WTC11 (cell line): Measurements from ENCODE around the gene SYNGR2. TPM values are rescaled to one million over a fixed set of nuclear protein-coding genes. Genes with fewer than 3 reads are reported as not detected.

Source experiments
- ATAC-seq: fragments of 200-7000 bp; cut with Tn5 transposase; 2 replicates; pipeline ENCODE4 v1.10.0; 2021; ENCODE audit warnings: mild to moderate bottlenecking, moderate library complexity
- CTCF ChIA-PET: fragments of 300-600 bp; sonication (Branson Sonifier 250); formaldehyde crosslinking; loops from one replicate; lab custom pipeline; 2021; ENCODE audit warnings: antibody characterized with exemption; lab: Charles Lee
- POLR2A ChIA-PET: fragments of 350-600 bp; sonication (Branson Sonifier 250); formaldehyde crosslinking; loops from one replicate; lab custom pipeline; 2021; ENCODE audit warnings: antibody characterized with exemption; lab: Charles Lee
- DNase-seq: peaks from one replicate; pipeline ENCODE4 v3.0.0; 2021; ENCODE audit warnings: low spot score
- H3K27ac Mint-ChIP-seq: 2 replicates; pipeline ENCODE4 v1.8.0; 2021; ENCODE audit warnings: mixed read lengths
- H3K27me3 Mint-ChIP-seq: 2 replicates; pipeline ENCODE4 v1.8.0; 2021; ENCODE audit warnings: low read depth, mild to moderate bottlenecking, moderate library complexity, mixed read lengths
- H3K36me3 Mint-ChIP-seq: 2 replicates; pipeline ENCODE4 v1.8.0; 2021; ENCODE audit warnings: mixed read lengths
- H3K4me1 Mint-ChIP-seq: 2 replicates; pipeline ENCODE4 v1.8.0; 2022; ENCODE audit warnings: mixed read lengths
- H3K4me3 Mint-ChIP-seq: 2 replicates; pipeline ENCODE4 v1.8.0; 2021; ENCODE audit warnings: mild to moderate bottlenecking, moderate library complexity, mixed read lengths
- H3K9me3 Mint-ChIP-seq: 2 replicates; pipeline ENCODE4 v1.8.0; 2021; ENCODE audit warnings: mixed read lengths
- AR ChIP-seq: fragments of 250-450 bp; sonication (Bioruptor Pico); IDR thresholded peaks from 2 replicates; pipeline ENCODE4 v1.9.0; 2021; ENCODE audit warnings: mild to moderate bottlenecking
- ATF3 ChIP-seq: sonication (generic); formaldehyde crosslinking; conservative IDR thresholded peaks from 2 replicates; pipeline ENCODE4 v1.8.1; 2022; ENCODE audit warnings: mild to moderate bottlenecking, missing genetic modification reagents
- CREB1 ChIP-seq: sonication (generic); formaldehyde crosslinking; IDR thresholded peaks from 2 replicates; pipeline ENCODE4 v1.8.0; 2023; ENCODE audit warnings: mild to moderate bottlenecking, missing genetic modification reagents
- E2F4 ChIP-seq: sonication (generic); formaldehyde crosslinking; IDR thresholded peaks from 2 replicates; pipeline ENCODE4 v1.8.1; 2022; ENCODE audit warnings: low read depth, mild to moderate bottlenecking, moderate library complexity, missing genetic modification reagents, borderline replicate concordance
- ELF4 ChIP-seq: sonication (generic); formaldehyde crosslinking; IDR thresholded peaks from 2 replicates; pipeline ENCODE4 v1.8.1; 2022; ENCODE audit warnings: low read depth, mild to moderate bottlenecking, moderate library complexity, missing genetic modification reagents
- FOXK1 ChIP-seq: sonication (generic); formaldehyde crosslinking; IDR thresholded peaks from 2 replicates; pipeline ENCODE4 v1.8.0; 2022; ENCODE audit warnings: mild to moderate bottlenecking, moderate library complexity, missing genetic modification reagents
- HMGXB4 ChIP-seq: sonication (generic); formaldehyde crosslinking; IDR thresholded peaks from 2 replicates; pipeline ENCODE4 v1.8.1; 2023; ENCODE audit warnings: mild to moderate bottlenecking, moderate library complexity, missing genetic modification reagents
- NFE2L1 ChIP-seq: sonication (generic); formaldehyde crosslinking; IDR thresholded peaks from 2 replicates; pipeline ENCODE4 v1.8.1; 2023; ENCODE audit warnings: missing genetic modification reagents
- OVOL2 ChIP-seq: fragments of 250-450 bp; sonication (Bioruptor Pico); IDR thresholded peaks from 2 replicates; pipeline ENCODE4 v1.9.0; 2021; ENCODE audit warnings: mild to moderate bottlenecking, borderline replicate concordance
- PRDM15 ChIP-seq: sonication (generic); formaldehyde crosslinking; IDR thresholded peaks from 2 replicates; pipeline ENCODE4 v1.8.0; 2022; ENCODE audit warnings: missing genetic modification reagents
- RELA ChIP-seq: sonication (generic); formaldehyde crosslinking; IDR thresholded peaks from 2 replicates; pipeline ENCODE4 v1.8.1; 2022; ENCODE audit warnings: missing genetic modification reagents, mild to moderate bottlenecking, borderline replicate concordance
- TCF7 ChIP-seq: sonication (generic); formaldehyde crosslinking; IDR thresholded peaks from 2 replicates; pipeline ENCODE4 v1.8.0; 2022; ENCODE audit warnings: mild to moderate bottlenecking, low read depth, missing genetic modification reagents, moderate library complexity
- ZBTB21 ChIP-seq: sonication (generic); formaldehyde crosslinking; IDR thresholded peaks from 2 replicates; pipeline ENCODE4 v1.8.1; 2023; ENCODE audit warnings: mild to moderate bottlenecking, missing genetic modification reagents, borderline replicate concordance
- ZNF512 ChIP-seq: sonication (generic); formaldehyde crosslinking; IDR thresholded peaks from 2 replicates; pipeline ENCODE4 v1.8.1; 2022; ENCODE audit warnings: missing genetic modification reagents, borderline replicate concordance
- ZNF532 ChIP-seq: fragments of 250-450 bp; sonication (Bioruptor Pico); IDR thresholded peaks from 2 replicates; pipeline ENCODE4 v1.9.0; 2021; ENCODE audit warnings: mild to moderate bottlenecking, borderline replicate concordance
- total RNA-seq: library from RNA; stranded (reverse); gene quantifications from 3 replicates; pipeline ENCODE4 v1.2.3, GENCODE V29; 2021

The SYNGR2 gene
- total RNA-seq, 1 experiment from 2014 or later: 47.7 TPM

- TF ChIP-seq HMGXB4 (CRISPR knock-in tag) (no peak), AR (CRISPR knock-in tag) (no peak), RELA (CRISPR knock-in tag) (no peak)
These were observed 19.9 kb upstream of the SYNGR2 start (continued) for GRCh38 chr17:78148286-78149016.

GRCh38 chr17:78151514-78152008 is 16.8 kb upstream of the SYNGR2 start:
- no peak overlapping the region for H3K27ac Mint-ChIP-seq
- H3K9me3 Mint-ChIP-seq: no peaks in the 10 kb centered on the region
- CTCF ChIA-PET: interaction anchor here (0.6 to 1.3 kb wide), 3 partner anchors 14 to 270 kb away, joined by 3 to 5 read pairs (median 4); no protein-coding TSS in a partner anchor
- H3K27me3 Mint-ChIP-seq: no peaks in the 10 kb centered on the region
- no peak overlapping the region for H3K4me3 Mint-ChIP-seq
- DNase-seq (no peak), ATAC-seq (no peak)
- H3K4me1 Mint-ChIP-seq: no peaks in the 10 kb centered on the region
- no peaks in the 10 kb centered on the region for H3K36me3 Mint-ChIP-seq
- POLR2A ChIA-PET: interaction anchor here (0.6 to 0.8 kb wide), 2 partner anchors 25 to 48 kb away, joined by 3 to 4 read pairs; no protein-coding TSS in a partner anchor
- no peak for TF ChIP-seq ATF3 (CRISPR knock-in tag)
- no peak for TF ChIP-seq ZNF532 (CRISPR knock-in tag)
- TF ChIP-seq ELF4 (CRISPR knock-in tag): no peak
- TF ChIP-seq PRDM15 (CRISPR knock-in tag): no peak
- TF ChIP-seq FOXK1 (CRISPR knock-in tag): no peak
- TF ChIP-seq CREB1 (CRISPR knock-in tag): no peak
- TF ChIP-seq ZBTB21 (CRISPR knock-in tag): no peak
- no peak for TF ChIP-seq E2F4 (CRISPR knock-in tag)
- no peak for TF ChIP-seq ZNF512
- TF ChIP-seq TCF7 (CRISPR knock-in tag): no peak
- TF ChIP-seq NFE2L1 (CRISPR knock-in tag): no peak
- TF ChIP-seq OVOL2: no peak
